Glutamatergic neuron (in vitro differentiated cells): ENCODE results near the gene STYX. TPM values are rescaled to one million over a fixed set of nuclear protein-coding genes. Genes with fewer than 3 reads are reported as not detected.
"Not testable (repeated sequence)": the region's sequence is repeated elsewhere in the genome, so short reads cannot be mapped to it uniquely, and the experiment has no call there.

Experiments used
- DNase-seq: peaks from one replicate; pipeline ENCODE4 v3.0.0; 2022
- H3K27ac Mint-ChIP-seq: one replicate; pipeline ENCODE4 v1.8.0; 2020; ENCODE audit warnings: mild to moderate bottlenecking, mixed read lengths, inconsistent platforms; ENCODE audit not compliant: unreplicated experiment
- H3K27me3 Mint-ChIP-seq: one replicate; pipeline ENCODE4 v1.8.0; 2020; ENCODE audit warnings: mild to moderate bottlenecking, moderate library complexity, mixed read lengths, inconsistent platforms; ENCODE audit not compliant: unreplicated experiment
- H3K36me3 Mint-ChIP-seq: one replicate; pipeline ENCODE4 v1.8.0; 2020; ENCODE audit warnings: mild to moderate bottlenecking, mixed read lengths, inconsistent platforms; ENCODE audit not compliant: unreplicated experiment
- H3K4me1 Mint-ChIP-seq: one replicate; pipeline ENCODE4 v1.8.0; 2020; ENCODE audit warnings: mild to moderate bottlenecking, low read depth, mixed read lengths, inconsistent platforms; ENCODE audit not compliant: unreplicated experiment
- H3K4me3 Mint-ChIP-seq: one replicate; pipeline ENCODE4 v1.8.0; 2020; ENCODE audit warnings: mild to moderate bottlenecking, mixed read lengths, inconsistent platforms; ENCODE audit not compliant: unreplicated experiment
- H3K9me3 Mint-ChIP-seq: one replicate; pipeline ENCODE4 v1.8.0; 2020; ENCODE audit warnings: mild to moderate bottlenecking, moderate library complexity, mixed read lengths, inconsistent platforms; ENCODE audit not compliant: unreplicated experiment
- total RNA-seq: library from RNA; stranded (reverse); fragmentation: NEBNext Ultra II Directional; extraction: Animal tissue kit (Norgen Biotek cat#: 25700); gene quantifications from one replicate; pipeline ENCODE4 v1.2.1, GENCODE V29; 2021; ENCODE audit not compliant: unreplicated experiment
- TF ChIP-seq, protein P1 (sequence below): fragments of 200-600 bp; sonication (generic); IDR thresholded peaks from one replicate; pipeline ENCODE4 v1.5.0; 2021; ENCODE audit not compliant: partially characterized antibody, unreplicated experiment

The STYX gene
- total RNA-seq, 1 donor from 2014 or later = 5.5 TPM

DNA sequence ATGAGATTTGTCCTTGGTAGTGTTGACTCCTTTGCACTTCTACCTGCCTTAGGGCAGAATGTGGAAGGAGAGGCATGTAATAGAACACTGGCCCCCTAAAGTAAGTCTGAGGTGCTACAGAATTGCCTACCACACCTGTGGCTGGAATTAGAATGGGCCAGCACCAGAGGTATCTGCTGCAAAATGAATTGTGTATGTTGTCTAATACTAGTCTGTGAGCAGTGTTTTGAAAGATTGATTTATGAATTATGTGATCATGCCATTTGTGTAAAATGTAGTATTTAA lies 5.7 kb upstream of the STYX start:
- Mint-ChIP-seq H3K4me3 (no peak overlapping the region), H3K27me3 (no peaks in the 10 kb centered on the region), H3K9me3 (no peaks in the 10 kb centered on the region), H3K36me3 (no peaks in the 10 kb centered on the region), H3K4me1 (no peaks in the 10 kb centered on the region), H3K27ac (no peak overlapping the region)
- no peak for DNase-seq
- TF ChIP-seq, protein P1, sequence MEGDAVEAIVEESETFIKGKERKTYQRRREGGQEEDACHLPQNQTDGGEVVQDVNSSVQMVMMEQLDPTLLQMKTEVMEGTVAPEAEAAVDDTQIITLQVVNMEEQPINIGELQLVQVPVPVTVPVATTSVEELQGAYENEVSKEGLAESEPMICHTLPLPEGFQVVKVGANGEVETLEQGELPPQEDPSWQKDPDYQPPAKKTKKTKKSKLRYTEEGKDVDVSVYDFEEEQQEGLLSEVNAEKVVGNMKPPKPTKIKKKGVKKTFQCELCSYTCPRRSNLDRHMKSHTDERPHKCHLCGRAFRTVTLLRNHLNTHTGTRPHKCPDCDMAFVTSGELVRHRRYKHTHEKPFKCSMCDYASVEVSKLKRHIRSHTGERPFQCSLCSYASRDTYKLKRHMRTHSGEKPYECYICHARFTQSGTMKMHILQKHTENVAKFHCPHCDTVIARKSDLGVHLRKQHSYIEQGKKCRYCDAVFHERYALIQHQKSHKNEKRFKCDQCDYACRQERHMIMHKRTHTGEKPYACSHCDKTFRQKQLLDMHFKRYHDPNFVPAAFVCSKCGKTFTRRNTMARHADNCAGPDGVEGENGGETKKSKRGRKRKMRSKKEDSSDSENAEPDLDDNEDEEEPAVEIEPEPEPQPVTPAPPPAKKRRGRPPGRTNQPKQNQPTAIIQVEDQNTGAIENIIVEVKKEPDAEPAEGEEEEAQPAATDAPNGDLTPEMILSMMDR = no peak

DNA sequence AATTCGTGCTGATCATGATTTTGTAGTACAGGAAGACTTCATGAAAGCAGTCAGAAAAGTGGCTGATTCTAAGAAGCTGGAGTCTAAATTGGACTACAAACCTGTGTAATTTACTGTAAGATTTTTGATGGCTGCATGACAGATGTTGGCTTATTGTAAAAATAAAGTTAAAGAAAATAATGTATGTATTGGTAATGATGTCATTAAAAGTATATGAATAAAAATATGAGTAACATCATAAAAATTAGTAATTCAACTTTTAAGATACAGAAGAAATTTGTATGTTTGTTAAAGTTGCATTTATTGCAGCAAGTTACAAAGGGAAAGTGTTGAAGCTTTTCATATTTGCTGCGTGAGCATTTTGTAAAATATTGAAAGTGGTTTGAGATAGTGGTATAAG lies 2.5 kb upstream of the STYX start:
- not testable (repeated sequence) for H3K4me3 Mint-ChIP-seq

DNA sequence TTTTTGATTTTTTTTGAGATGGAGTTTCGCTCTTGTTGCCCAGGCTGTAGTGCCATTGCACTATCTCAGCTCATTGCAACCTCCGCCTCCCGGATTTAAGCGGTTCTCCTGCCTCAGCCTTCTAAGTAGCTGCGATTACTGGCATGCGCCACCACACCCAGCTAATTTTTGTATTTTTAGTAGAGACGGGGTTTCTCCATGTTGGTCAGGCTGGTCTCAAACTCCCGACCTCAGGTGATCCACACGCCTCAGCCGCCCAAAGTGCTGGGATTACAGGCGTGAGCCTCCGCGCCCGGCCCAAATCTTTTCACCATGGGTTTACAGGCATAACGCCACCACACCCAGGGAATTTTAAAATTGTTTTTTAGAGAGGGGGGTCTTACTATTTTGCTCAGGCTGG lies 931 bp upstream of the STYX start:
- not testable (repeated sequence) for H3K4me1 Mint-ChIP-seq, H3K36me3 Mint-ChIP-seq, H3K9me3 Mint-ChIP-seq, DNase-seq, H3K27me3 Mint-ChIP-seq, H3K27ac Mint-ChIP-seq
- H3K4me3 Mint-ChIP-seq = peak overlapping the region; percentile 35

More for the DNA sequence above, 2.5 kb upstream of the STYX start:
- H3K4me1 Mint-ChIP-seq, H3K36me3 Mint-ChIP-seq, H3K27me3 Mint-ChIP-seq, H3K9me3 Mint-ChIP-seq, H3K27ac Mint-ChIP-seq, DNase-seq: not testable (repeated sequence)

DNA sequence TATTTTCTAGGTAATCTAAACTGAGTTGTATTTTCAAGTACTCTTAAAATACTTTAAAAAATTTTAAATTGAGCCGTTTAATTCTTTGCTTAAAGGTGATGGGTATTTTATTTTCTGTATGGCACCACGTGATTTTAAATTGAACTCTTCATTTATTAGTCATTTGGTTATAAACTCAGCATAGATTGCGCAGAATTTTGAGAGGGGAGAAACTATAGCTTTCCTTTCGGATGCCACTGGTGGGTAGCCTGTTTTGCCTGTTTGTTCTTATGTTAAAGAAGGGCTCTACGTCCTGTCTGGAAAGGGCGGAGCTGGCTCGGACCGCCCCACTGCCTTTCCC lies 411 bp upstream of the STYX start:
- no peak for DNase-seq
- TF ChIP-seq, protein P1 = no peak
- Mint-ChIP-seq H3K9me3 (peaks cover 2% of the 10 kb centered on the region), H3K27me3 (no peaks in the 10 kb centered on the region), H3K4me3 (peak overlapping the region; percentile 65), H3K36me3 (no peaks in the 10 kb centered on the region), H3K4me1 (peaks cover 3% of the 10 kb centered on the region), H3K27ac (no peak overlapping the region)

DNA sequence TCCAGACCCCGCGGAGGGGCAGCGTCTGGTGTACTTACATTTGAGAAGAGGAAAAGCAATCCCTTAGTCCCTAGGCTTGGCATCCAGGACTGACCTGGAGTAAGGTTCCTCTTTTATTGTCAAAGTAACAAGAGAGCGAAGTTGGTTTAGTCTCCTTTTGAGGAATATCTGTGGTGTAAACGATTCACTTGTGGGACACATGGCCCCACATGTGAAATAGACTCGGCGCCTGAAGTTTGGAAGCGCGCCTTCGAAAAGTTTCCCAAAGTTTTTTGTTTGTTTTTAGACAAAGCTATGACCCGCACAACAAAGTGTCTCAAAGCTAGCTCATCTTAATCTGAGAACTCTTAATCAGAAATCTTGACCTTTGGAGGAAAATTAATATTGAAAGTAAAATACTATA lies 744 bp downstream of the STYX start:
- Mint-ChIP-seq H3K27ac (no peak overlapping the region), H3K27me3 (no peaks in the 10 kb centered on the region), H3K36me3 (no peaks in the 10 kb centered on the region), H3K4me1 (peaks cover 3% of the 10 kb centered on the region), H3K9me3 (peaks cover 2% of the 10 kb centered on the region), H3K4me3 (peak overlapping the region; percentile 91)
- no peak for DNase-seq
- TF ChIP-seq, protein P1 = no peak

DNA sequence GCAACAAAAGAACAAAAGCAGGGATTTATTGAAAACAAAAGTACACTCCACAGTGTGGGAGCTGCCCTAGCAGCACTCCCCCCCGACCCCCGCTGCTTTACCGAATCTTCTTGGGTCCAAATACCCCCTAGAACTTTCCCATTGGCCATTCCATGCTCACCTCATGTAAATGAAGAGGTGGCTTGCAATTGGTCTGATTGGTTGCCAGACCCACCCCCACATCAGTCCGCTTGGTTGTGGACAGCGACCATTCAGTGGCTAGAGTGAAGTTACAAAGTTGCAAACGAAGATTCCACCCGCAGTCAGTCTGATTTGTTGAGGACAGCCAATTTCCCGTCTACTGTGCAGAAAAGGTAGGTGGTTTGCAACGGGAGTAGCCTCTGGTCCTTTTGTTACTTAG lies 3.9 kb downstream of the STYX start:
- TF ChIP-seq, protein P1 = no peak
- DNase-seq = no peak
- Mint-ChIP-seq H3K4me1 (peaks cover 5% of the 10 kb centered on the region), H3K9me3 (peaks cover 2% of the 10 kb centered on the region), H3K27ac (no peak overlapping the region), H3K36me3 (no peaks in the 10 kb centered on the region), H3K27me3 (peaks cover 2% of the 10 kb centered on the region), H3K4me3 (no peak overlapping the region)
